NCI-H748 (cell line): ENCODE results near the gene KCNIP4.
A peak's percentile ranks its signal among the peaks of the same experiment; 100 is the strongest.
"Not testable (repeated sequence)": the region's sequence is repeated elsewhere in the genome, so short reads cannot be mapped to it uniquely, and the experiment has no call there.

ENCODE experiments used
- DNase-seq: peaks from one replicate; lab custom pipeline; 2025; ENCODE audit not compliant: unreplicated experiment; lab: John Stamatoyannopoulos, UW

Gene KCNIP4

DNA sequence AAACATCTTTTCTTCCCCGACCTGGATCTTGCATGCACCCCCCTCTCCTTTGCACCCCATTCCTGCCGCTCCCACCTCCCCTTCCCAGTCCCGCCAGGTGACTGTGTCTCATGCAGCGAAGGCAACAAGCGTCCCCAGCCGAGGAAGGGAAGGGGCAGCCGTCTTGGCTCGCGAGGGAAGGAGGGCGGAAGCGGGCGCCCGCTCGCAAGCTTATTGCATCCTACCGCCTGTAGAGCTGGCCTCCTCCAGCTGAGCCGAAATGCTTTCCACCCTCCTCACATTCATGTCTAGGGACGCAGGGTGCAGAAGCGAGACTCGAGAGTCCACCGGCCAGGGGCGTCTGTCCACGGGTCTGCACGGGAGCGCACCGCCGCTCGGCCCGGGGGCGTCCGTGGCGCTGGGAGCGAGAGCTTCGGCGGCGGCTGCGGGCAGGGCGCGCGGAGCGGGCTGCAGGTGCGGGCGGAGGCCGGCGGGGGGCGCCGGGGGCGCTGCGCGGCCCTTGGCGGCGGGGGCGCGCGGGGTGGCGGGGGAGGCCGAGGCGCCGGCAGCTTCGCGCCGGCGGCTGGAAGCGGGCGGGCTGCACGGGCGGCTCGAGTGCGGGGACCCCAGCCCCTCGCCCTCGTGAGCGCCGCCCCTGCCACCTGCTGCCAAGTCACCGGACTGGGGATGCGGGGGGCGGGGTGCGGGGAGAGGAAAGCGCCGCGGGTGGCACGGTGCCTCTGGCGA, at the start of gene KCNIP4:
Gene KCNIP4 (minus strand): TSS at position 426 of the 726 bp plus-strand sequence.
- peak; percentile 40 for DNase-seq

DNA sequence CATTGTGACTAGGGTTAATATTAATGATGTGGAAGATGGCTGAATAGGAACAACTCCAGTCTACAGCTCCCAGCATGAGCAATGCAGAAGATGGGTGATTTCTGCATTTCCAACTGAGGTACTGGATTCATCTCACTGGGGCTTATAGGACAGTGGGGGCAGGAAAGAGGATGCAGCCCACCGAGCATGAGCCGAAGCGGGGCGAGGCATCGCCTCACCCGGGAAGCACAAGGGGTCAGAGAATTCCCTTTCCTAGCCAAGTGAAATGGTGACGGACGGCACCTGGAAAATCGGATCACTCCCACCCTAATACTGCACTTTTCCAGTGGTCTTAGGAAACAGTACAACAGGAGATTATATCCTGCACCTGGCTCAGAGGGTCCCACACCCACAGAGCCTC, 48.0 kb upstream of the KCNIP4 start:
- not testable (repeated sequence) for DNase-seq

DNA sequence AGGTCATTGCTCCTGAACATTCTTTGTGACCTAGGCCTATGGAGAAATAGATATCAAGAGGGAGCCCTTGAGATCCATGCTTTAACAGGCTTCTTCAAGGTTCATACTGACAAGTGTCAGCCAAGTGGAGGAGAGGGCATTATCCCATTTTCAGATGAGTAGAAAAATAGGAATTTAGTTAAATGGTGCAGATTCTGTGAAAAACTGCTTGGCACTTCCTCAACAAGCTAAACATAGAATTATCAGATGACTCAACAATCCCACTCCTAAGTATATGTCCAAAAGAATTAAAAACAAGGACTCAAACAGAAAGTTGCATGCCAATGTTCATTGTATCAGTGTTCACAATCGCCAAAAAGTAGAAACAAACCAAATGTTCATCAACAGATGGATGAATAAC, 43.8 kb upstream of the KCNIP4 start:
- no peak for DNase-seq

DNA sequence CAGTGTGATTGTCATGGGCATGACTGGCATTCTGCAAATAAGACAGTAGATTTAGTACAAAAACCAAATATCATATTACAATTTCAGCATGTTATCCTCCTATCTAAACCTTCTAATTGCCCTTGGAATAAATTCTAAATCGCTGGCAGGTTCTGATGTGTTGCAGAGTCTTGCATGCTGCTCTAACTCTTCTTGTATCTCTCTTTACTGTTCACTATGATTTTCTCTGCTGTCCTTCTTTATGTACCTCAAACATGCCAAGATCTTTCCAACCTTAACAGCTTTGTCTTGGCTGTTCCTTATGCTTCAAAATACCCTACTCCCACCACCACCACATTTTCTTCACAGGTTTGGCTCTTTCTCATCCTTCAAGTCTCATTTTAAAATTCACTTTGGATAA, 43.0 kb upstream of the KCNIP4 start:
- DNase-seq = no peak

DNA sequence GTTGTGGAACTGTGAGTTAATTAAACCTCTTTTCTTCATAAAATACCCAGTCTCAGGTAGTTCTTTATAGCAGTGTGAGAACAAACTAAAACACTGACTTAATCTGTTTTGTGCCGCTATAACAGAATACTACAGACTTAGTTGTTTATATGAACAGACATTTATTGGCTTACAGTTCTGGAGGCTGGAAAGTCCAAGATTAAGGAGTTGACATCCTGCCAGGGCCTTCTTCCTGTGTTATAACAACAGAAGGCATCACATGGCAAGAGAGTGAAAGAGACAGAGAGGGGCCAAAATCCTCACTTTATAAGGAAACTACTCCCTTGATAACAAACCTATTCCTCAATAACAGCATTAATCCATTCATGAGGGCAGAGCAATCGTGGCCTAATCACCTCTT, 42.5 kb upstream of the KCNIP4 start:
- DNase-seq = no peak

DNA sequence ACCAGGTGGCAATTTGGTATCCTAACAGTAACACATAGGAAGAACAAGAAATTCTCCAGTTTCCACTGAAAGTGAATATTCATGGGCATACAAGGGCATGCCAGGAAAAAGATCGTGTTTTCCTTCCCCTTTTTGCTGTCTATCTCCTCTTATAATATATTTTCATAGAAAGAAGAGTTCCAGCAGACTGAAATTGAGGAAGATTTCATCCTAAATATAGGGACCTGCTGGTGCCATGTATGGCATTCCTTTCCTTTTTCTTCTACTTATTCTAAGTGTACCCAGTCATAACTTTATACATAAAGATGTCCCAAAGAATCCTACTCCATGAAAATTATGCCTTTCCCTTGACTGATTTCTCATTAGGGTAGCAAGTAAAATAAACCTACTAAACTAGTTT, 40.8 kb upstream of the KCNIP4 start:
- DNase-seq = no peak

DNA sequence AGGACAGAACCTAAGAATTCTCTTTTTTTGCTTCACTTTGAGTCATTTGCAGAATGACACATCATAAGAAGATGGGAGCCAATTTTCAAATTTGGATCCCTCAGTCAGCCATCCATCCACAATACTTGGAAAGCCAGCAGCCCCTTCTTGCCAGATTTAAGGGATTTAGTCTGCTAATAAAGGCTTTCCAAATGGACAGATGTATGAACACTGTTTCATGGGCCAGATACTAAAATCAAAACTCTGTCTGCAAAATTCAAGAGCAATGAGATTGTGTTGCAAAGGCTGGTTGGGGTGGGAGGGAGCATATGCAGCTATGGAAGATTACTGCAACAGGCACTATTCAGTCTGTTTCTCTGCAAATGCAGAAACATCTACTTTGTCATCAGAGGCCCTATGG, 37.7 kb upstream of the KCNIP4 start:
- no peak for DNase-seq

DNA sequence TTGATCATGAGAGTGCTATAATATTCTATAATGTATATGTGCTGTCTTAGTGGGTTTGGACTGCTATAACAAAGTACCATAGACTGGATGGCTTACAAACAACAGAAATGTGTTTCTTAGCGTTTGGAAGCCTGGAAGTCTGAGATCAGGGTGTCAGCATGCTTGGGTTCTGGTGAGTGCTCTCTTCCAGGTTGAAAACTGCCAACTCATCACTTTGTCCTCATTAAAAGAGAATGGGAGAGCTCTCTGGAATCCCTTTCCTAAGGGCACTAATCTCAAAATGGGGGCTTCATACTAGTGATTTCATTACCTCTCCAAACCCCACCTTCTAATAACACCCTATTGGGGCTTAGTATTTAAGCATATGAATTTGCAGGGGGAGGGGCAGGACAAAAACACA, 33.5 kb upstream of the KCNIP4 start:
- no peak for DNase-seq

DNA sequence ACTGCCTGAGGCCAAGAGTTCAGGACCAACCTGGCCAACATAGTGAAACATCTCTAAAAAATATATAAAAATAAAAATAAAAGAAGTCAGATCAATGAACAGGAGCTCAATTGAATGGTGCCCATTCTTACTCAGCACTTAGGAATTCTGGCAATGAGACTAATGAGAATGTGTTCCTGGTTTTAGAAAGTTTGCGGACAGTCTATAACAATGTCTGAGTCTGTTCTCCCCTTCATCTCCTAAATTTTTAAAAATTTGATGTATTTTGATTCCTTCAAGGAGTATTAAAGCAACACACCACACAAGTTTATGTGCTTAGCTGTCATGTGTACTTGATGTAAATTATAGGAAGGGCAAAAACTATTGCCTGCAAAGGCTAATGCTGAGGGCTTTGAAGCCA, 30.6 kb upstream of the KCNIP4 start:
- no peak for DNase-seq

DNA sequence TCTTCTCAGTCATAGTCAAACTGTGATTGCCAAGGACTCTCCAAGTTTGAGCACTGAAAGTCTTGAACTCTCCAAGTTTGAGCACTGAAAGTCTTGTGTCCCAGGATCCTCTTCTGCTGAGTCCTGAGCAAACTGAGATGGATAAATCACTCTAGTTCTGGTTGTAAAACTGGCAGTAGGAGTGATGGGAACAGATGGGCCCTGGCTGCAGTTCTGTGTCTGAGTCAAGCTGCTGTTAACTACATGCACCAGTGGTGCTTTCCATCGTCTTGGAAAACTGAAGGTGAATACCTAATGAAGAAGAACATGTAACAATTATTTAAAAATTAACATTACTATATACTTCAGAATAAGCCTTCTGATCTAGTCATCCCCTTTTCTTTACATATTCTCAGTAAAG, 27.6 kb upstream of the KCNIP4 start:
- DNase-seq = no peak

DNA sequence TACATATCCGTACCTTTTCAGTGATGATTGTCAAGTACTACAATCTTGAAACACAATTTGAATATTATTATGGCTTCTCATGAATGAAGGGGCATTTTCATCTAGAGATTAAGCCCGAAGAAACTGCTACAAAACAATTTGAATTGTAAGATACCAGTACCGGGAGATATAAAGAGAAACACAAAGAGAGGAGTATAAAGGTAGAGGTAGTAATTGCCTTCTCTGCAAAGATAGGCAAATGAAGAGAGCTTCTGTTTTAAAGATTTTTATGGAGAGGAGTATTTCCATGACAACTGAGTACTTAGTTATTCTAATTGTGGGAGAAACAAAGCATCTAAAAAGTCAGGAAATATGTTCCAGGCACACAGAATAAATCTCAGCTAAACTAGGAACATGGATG, 25.3 kb upstream of the KCNIP4 start:
- DNase-seq = no peak

DNA sequence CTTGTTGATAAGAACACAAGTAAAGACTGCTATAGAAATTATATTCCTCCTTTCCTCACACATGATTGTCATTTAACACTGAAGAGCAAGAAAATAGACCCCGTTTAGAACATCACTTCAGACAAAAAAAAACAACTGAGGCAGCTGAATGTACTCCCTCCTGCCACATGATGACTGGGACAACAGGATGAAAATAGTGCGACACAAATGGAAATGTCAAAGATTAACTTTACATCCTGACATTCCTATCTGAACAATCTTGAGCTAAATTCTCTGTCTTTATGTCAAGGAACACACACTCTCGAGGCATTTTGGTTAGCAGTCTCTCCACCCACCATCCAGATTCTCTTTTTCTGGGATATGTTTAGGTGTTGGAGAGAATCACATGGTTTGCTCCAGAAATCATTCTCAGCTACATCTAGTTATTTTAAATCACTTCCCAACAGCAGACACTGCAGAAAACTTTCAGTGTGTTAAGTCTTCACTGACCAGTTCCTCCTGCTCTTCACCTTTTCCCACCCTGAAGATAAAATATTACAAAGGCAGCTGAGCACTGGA, 16.3 kb upstream of the KCNIP4 start:
- DNase-seq = no peak

DNA sequence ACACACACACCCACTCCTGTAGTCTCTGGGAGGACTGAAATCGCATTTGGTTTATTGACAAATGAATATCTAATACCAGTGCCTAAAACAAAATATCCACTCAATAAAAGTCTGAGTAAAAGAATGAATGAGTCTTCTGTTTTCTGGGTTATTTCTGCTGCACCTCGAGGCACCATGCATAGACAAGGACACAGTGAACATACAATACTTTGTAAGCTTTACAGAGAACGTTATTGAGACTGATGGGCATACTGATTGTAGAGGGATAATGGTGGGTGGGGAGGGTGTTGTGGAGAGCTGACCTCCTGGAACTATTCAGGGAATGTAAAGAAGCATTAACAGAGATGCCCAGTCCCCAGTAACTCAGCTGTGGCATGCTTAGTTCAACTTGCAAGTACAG, 14.1 kb upstream of the KCNIP4 start:
- no peak for DNase-seq

DNA sequence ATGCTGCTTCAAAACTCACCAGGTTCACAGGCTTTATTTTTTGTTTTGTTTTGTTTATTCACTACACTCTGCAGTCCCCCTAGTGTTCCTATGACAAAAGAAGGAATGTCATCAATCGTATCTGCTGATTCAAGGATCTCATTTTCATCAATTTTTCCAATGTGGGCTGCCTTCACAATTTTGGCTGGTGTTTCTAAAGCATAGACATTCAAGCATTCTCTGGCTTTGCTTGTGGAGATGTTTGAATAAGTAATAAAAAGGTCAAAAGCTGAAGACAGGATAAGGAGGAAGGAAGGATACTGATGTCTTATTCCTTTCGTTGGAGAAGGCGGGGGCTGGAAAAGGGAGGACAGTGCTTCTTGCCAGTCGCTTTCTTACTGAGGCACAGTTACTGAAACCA, 12.2 kb upstream of the KCNIP4 start:
- no peak for DNase-seq

DNA sequence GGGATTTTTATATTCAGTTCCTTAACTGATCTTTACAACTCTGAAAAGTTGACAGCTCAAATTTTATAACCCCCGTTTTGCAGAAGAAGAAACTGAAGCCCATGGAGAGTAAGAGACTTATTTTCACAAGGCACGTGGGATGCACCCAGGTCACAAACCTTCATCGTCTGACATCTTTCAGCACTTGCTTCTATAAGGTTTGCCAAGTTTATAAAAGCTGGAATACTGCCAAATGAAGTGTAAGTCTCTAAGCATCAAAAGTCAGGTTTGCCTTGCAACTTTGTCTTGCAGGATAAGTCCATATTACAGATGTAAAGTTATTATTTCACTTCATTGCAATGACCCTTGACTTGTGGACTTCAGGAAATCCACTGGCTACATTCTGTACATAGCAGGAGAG, 6.3 kb upstream of the KCNIP4 start:
- DNase-seq = no peak

DNA sequence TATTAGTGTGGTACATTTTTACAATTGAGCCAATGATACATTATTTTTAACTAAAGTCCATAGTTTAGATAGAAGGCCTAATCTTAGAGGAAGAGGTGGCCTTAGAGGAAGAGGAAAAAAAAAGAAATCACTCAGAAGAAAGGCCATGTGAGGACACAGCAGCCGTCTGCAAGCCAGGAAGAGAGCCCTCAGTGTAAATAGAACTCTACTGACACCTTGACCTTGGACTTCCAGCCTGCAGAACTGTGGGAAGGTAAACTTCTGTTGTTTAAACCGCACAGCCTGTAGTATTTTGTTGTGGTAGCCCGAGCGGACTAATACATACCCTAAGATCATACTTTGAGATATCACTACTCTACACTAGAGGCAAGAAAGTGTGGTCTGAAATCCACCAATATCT, 5.1 kb upstream of the KCNIP4 start:
- DNase-seq = no peak

DNA sequence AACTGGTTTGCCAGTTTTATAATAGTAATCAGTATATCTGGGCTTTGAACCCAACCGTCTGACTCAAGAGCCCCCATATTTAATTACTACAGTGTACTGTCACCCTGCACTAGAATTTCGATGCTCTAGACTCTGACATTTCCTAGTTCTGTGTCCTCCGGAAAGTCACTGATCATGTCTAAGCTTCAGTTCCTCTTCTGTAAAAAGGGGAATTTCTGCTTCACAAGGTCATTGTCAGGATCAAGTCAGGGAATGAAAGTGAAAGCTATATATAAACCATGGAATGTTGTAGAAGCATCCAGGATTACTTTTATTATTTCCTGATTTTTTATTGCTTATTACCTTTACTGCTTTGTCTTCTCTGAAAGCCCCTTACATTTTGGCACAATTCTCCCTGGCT, 4.0 kb upstream of the KCNIP4 start:
- no peak for DNase-seq

DNA sequence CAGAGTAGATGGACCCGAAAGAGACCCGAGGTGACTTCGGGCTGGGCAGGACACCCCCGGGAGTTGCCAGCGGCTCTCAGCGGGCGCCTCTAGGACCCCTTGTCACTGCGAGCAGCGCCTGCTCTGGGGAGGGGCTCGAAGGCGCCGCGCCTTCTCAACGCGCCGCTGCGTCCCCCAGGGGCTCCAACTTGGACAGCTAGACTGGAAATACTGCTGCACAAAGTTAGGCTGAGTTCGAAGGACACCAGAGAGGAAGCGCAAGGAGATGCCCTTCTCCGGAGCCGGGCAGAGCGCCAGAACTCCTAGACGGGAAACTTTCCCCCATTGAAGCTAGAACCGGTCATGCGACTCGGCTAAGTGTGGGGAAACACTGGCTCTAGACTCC, 493 bp upstream of the KCNIP4 start:
- DNase-seq = peak; percentile 30

DNA sequence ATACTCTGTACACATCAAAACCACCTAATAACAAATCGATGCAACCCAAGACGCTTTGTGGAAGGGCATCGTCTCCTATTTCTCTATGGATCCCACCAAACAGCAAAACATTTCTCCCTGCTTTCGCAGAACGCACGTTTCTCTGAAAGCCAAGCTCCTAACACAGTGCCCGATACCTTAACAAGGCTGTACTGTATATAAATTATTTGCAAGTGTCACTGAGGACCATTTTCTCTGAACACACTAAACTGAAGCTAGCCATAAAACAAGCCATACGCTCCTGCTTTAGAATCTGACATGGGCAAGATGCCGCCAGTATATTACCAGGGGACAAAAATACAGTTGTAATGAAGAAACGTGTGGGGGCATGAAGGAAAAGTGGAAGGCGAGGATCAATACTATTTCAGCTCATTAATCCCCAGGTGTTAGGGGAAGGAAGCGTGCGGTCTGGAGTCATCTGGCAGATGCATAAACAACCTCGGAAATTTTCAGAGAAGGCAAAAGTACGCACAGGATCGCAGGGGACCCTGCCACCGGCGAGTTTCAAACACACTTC, 703 bp downstream of the KCNIP4 start:
- DNase-seq = no peak

DNA sequence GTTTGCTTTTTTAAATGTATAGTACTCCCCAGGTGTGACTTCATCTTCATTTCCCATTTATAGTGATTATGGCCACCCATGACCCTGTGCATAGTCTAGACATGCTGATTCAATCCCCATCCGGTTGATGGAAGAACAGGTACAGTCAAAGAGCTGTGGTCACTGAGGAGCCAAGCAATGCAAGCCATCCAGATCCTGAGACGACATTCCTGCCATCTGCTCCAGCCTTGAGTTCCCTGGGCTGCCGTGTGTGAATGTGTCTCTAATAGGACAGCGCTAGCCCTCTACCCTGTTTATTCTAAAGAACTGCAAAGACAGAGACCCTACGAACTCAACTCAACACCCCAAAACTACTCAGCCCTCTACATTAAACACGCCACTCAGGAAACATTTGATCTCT, 1.7 kb downstream of the KCNIP4 start:
- DNase-seq = no peak

DNA sequence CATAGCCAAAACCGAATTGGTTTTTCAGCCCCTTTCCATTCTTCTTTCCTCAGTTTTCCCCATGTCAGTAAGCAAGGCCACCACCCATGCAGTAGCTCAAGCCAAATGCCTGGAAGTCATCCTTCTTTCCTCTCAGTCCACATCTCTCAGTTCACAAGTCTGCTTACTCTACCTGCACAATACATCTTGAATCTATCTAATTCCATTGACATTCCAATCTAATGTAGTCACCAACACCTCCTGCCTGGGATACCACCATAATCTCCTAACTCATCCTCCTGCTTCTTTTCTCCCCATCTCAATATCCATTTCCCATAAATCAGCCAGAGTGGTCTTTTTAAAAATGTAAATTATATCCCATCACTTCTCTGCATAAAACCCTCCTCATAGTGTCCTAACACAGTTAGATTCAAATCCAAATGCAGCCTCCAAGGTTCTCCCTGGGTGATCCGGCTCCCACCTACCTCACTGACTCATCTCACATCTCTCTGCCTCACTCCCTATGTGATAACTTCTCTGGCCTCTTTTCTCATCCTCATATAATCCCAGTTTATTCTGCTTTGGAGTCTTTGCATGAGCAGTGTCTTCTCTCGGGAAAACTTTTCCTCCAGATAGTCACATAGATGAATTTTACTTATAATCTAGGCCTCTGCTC, 26.9 kb downstream of the KCNIP4 start:
- no peak for DNase-seq

DNA sequence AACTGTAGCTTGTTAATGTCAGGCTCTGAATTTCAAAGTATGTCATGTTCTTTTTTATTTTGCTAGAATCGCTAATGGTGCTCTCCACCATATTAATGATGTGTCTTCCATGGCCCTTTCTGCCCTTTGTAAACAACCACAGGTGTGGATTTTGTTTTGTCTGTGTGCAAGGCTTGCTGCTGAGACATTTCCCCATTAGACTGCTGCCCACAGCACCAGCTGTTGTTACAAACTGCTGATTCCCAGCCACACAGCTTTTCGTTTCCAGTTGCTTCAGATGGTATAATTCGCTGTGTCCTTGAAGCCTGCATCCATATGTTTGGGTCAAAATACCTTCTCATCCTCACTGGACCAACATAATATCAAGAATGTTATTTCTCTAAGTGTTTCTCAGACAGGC, 32.8 kb downstream of the KCNIP4 start:
- no peak for DNase-seq
